ENCODE data around the gene CIPC.

- TF ChIP-seq CTCF (conservative IDR thresholded peaks at IDR 0.05) (no peak), ZFX (IDR thresholded peaks at IDR 0.05) (no peak)
Measured at GRCh38 chr14:77071938-77072388, 26.1 kb upstream of the CIPC start.

All from C4-2B (cell line).